PFSK-1 (cell line): ENCODE results near the gene PSORS1C1. TPM values are rescaled to one million over a fixed set of nuclear protein-coding genes. Genes with fewer than 3 reads are reported as not detected.

ENCODE experiments used
- FOXP2 ChIP-seq: optimal IDR thresholded peaks from 2 replicates; pipeline ENCODE3; 2011; ENCODE audit warnings: borderline replicate concordance, control low read depth, inconsistent platforms; ENCODE audit not compliant: insufficient read depth; ENCODE audit errors: extremely low read length, extremely low read depth
- POLR2AphosphoS5 ChIP-seq: IDR thresholded peaks from 2 replicates; pipeline ENCODE4 v1.6.1; 2012; ENCODE audit warnings: low read depth, mild to moderate bottlenecking, control low read depth, low read length, moderate library complexity
- REST ChIP-seq, 2 experiments: IDR thresholded peaks; 2 replicates each; pipeline versions ENCODE4 v1.6.1 to v1.8.0; 2011 to 2012; ENCODE audit warnings: low read depth in 2 of 2, low read length in 2 of 2, control low read depth in 1 of 2, inconsistent platforms in 1 of 2, mild to moderate bottlenecking in 1 of 2, moderate library complexity in 1 of 2; ENCODE audit not compliant: insufficient read depth in 1 of 2
- SIN3A ChIP-seq: IDR thresholded peaks from 2 replicates; pipeline ENCODE4 v1.6.1; 2012; ENCODE audit warnings: mild to moderate bottlenecking, low read length, moderate library complexity, borderline replicate concordance; ENCODE audit not compliant: insufficient read depth
- TAF1 ChIP-seq: IDR thresholded peaks from 2 replicates; pipeline ENCODE4 v1.6.1; 2012; ENCODE audit warnings: low read length, control low read depth, borderline replicate concordance; ENCODE audit not compliant: insufficient read depth
- polyA plus RNA-seq: library from polyadenylated mRNA; unstranded; fragments of >200 nt; gene quantifications from one replicate; pipeline ENCODE4 v1.2.1, GENCODE V29; 2012; ENCODE audit warnings: low read depth, missing spikeins; ENCODE audit not compliant: insufficient read length

Gene PSORS1C1, protein sequence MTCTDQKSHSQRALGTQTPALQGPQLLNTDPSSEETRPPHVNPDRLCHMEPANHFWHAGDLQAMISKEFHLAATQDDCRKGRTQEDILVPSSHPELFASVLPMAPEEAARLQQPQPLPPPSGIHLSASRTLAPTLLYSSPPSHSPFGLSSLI
- 4.0 TPM for polyA plus RNA-seq

DNA sequence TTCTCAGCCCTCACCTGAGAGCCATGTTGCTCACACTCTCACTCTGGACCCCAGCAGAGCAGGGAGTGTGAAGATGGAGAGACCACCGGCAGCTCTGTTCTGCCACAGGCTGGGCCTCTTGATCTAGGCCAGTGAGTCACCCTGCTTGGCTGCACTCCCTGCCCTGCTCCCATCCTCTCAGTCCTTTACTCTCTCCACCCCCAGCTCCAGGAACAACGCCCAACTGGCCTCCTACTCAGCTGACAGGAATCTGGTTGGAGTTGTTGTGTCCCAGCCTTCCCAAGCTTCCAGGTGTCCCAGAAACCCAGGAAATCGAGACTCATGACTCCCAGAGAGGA, at the start of gene PSORS1C1:
Gene PSORS1C1, plus strand, starts transcription at position 260 of the 338 bp plus-strand sequence. CDS start 14,833 bp downstream, outside the sequence.
- TF ChIP-seq REST (IDR thresholded peaks at IDR 0.05; ENCODE audit: insufficient read depth in 1 of 2, low read depth in 2 of 2, low read length in 2 of 2) (no peak), SIN3A (0 out of 2 replicates have a peak, but pooled peaks have one; percentile 8)

- no peak for TF ChIP-seq POLR2AphosphoS5
- TF ChIP-seq FOXP2 = no peak
- no peak for TF ChIP-seq TAF1
- no peak for TF ChIP-seq REST (IDR thresholded peaks at IDR 0.05; ENCODE audit: insufficient read depth in 1 of 2, low read depth in 2 of 2, low read length in 2 of 2)
- TF ChIP-seq SIN3A = no peak
Observed at GRCh38 chr6:31065556-31065955, 49.0 kb upstream of the PSORS1C1 start.

GRCh38 chr6:31068669-31069340, 45.8 kb upstream of the PSORS1C1 start:
- TF ChIP-seq SIN3A = no peak
- no peak for TF ChIP-seq FOXP2
- TF ChIP-seq POLR2AphosphoS5 = no peak
- no peak for TF ChIP-seq TAF1
- TF ChIP-seq REST (IDR thresholded peaks at IDR 0.05; ENCODE audit: insufficient read depth in 1 of 2, low read depth in 2 of 2, low read length in 2 of 2) = no peak

GRCh38 chr6:31070711-31071197, 43.8 kb upstream of the PSORS1C1 start:
- no peak for TF ChIP-seq REST (IDR thresholded peaks at IDR 0.05; ENCODE audit: insufficient read depth in 1 of 2, low read depth in 2 of 2, low read length in 2 of 2)

- TF ChIP-seq POLR2AphosphoS5 = no peak
- TF ChIP-seq FOXP2 = no peak
- no peak for TF ChIP-seq SIN3A
- TF ChIP-seq TAF1 = no peak
- TF ChIP-seq REST (IDR thresholded peaks at IDR 0.05; ENCODE audit: insufficient read depth in 1 of 2, low read depth in 2 of 2, low read length in 2 of 2) = no peak
Observed at GRCh38 chr6:31074401-31074800, 40.2 kb upstream of the PSORS1C1 start.
